Right atrium auricular region (tissue), 2 donors: ENCODE measurements around the gene GPLD1. TPM values are rescaled to one million over a fixed set of nuclear protein-coding genes. Genes with fewer than 3 reads are reported as not detected.

Source experiments
- DNase-seq: peaks from one replicate; pipeline ENCODE4 v3.0.0-alpha.2; 2019; ENCODE audit warnings: low spot score
- H3K27ac ChIP-seq, 2 donors: fragments of 200-600 bp; sonication (generic); 1 replicate in 1 of 2; 2 replicates in 1 of 2; pipeline ENCODE4 v1.5.1; 2016 to 2019
- H3K27me3 ChIP-seq, 2 donors: fragments of 200-600 bp; sonication (generic); one replicate each; pipeline versions ENCODE4 v1.5.1 to v1.6.0; 2017 to 2019
- H3K36me3 ChIP-seq: fragments of 200-600 bp; sonication (generic); one replicate; pipeline ENCODE4 v1.5.1; 2016
- H3K4me1 ChIP-seq, 2 donors: fragments of 200-600 bp; sonication (generic); one replicate each; pipeline versions ENCODE4 v1.5.1 to v1.6.0; 2017 to 2019
- H3K4me3 ChIP-seq, 2 donors: fragments of 200-600 bp; sonication (generic); 1 replicate in 1 of 2; 2 replicates in 1 of 2; pipeline ENCODE4 v1.5.1; 2017 to 2019; ENCODE audit warnings: mild to moderate bottlenecking in 1 of 2, moderate library complexity in 1 of 2
- H3K9me3 ChIP-seq, 2 donors: fragments of 200-600 bp; sonication (generic); one replicate each; pipeline ENCODE4 v1.5.1; 2019
- CTCF ChIP-seq, 2 donors: fragments of 200-600 bp; sonication (generic); IDR thresholded peaks; one replicate each; pipeline ENCODE4 v1.5.1; 2019; ENCODE audit warnings: antibody characterized with exemption in 2 of 2
- total RNA-seq, 2 donors: library from RNA; depleted of rRNA; stranded (reverse); fragments of >200 nt; gene quantifications; one replicate each; pipeline ENCODE4 v1.1.0, GENCODE V29; 2016

GPLD1 gene
- total RNA-seq, 2 donors from 2014 or later: 0.33 to 0.71 TPM

- no peaks in the 10 kb centered on the region for H3K4me1 ChIP-seq
- no peak overlapping the region for H3K4me3 ChIP-seq
- H3K27ac ChIP-seq: no peak overlapping the region
- no peaks in the 10 kb centered on the region for H3K9me3 ChIP-seq
- no peak for DNase-seq
- peaks cover 16% of the 10 kb centered on the region for H3K36me3 ChIP-seq
- no peak for TF ChIP-seq CTCF (IDR thresholded peaks at IDR 0.05)
- no peaks in the 10 kb centered on the region for H3K27me3 ChIP-seq
Observed at GRCh38 chr6:24534329-24534728, 45.0 kb upstream of the GPLD1 start.

GRCh38 chr6:24529985-24530384, 40.6 kb upstream of the GPLD1 start:
- H3K27ac ChIP-seq: no peak overlapping the region
- no peaks in the 10 kb centered on the region for H3K9me3 ChIP-seq
- TF ChIP-seq CTCF (IDR thresholded peaks at IDR 0.05): no peak
- H3K4me1 ChIP-seq: no peaks in the 10 kb centered on the region
- DNase-seq: no peak
- peaks cover 13% of the 10 kb centered on the region for H3K36me3 ChIP-seq
- no peak overlapping the region for H3K4me3 ChIP-seq
- H3K27me3 ChIP-seq: no peaks in the 10 kb centered on the region

- Histone ChIP-seq H3K4me3 (no peak overlapping the region), H3K4me1 (no peaks in the 10 kb centered on the region), H3K27me3 (no peaks in the 10 kb centered on the region), H3K27ac (no peak overlapping the region), H3K9me3 (no peaks in the 10 kb centered on the region), H3K36me3 (no peaks in the 10 kb centered on the region)
- DNase-seq: no peak
- no peak for TF ChIP-seq CTCF (IDR thresholded peaks at IDR 0.05)
Observed at GRCh38 chr6:24524805-24525204, 35.4 kb upstream of the GPLD1 start.

GRCh38 chr6:24524329-24524728, 35.0 kb upstream of the GPLD1 start:
- Histone ChIP-seq H3K4me1 (no peaks in the 10 kb centered on the region), H3K36me3 (no peaks in the 10 kb centered on the region), H3K4me3 (no peak overlapping the region), H3K27me3 (no peaks in the 10 kb centered on the region), H3K9me3 (no peaks in the 10 kb centered on the region), H3K27ac (no peak overlapping the region)
- TF ChIP-seq CTCF (IDR thresholded peaks at IDR 0.05): no peak
- no peak for DNase-seq

GRCh38 chr6:24522228-24523176, 33.1 kb upstream of the GPLD1 start:
- Histone ChIP-seq H3K4me1 (no peaks in the 10 kb centered on the region), H3K4me3 (no peak overlapping the region), H3K36me3 (no peaks in the 10 kb centered on the region), H3K9me3 (no peaks in the 10 kb centered on the region), H3K27ac (no peak overlapping the region), H3K27me3 (no peaks in the 10 kb centered on the region)
- no peak for TF ChIP-seq CTCF (IDR thresholded peaks at IDR 0.05)
- no peak for DNase-seq
